ENCODE results near the gene URB2. TPM values are rescaled to one million over a fixed set of nuclear protein-coding genes. Genes with fewer than 3 reads are reported as not detected.

URB2 gene
- total RNA-seq, 4 donors from 2014 or later = 5.0 to 14.6 (median 8.3) TPM

DNA sequence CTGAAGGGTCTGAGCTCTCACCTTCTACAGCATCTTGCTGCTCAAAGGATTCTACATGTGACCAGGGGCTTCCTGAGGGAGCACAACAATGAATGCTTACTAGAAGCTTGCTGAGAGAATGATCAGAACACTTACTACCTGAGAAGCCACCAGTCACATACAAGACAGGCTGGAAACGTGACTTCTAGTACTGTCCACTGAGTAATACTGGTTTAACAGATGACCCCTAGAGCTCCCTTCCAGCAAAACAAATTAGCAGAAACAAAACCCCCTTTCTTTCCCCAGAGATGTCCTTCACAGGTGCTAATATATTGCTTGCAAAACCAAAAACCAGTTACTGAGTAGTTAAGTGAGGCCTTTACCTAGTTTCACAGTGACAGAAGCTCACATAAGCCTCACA, 2.2 kb upstream of the URB2 start:
- 62% methylated on average over 1 of the region's 1 CpG for WGBS
- no peak overlapping the region for H3K27ac ChIP-seq (replicated peaks in 1 of 4)
- H3K4me1 ChIP-seq = peaks cover 43 to 75% (median 65%) of the 10 kb centered on the region in 4 donors
- H3K9me3 ChIP-seq = no peaks in the 10 kb centered on the region
- intact Hi-C loops (cut with DNase I) = no loop called here
- no peaks in the 10 kb centered on the region for H3K36me3 ChIP-seq
- DNase-seq (ENCODE audit: extremely low spot score) = no peak
- peak overlapping the region in 1 of 4 donors; percentile 77 for H3K4me3 ChIP-seq
- no peaks in the 10 kb centered on the region for H3K27me3 ChIP-seq
- TF ChIP-seq CTCF (IDR thresholded peaks at IDR 0.05) = no peak
- no peak for TF ChIP-seq POLR2A (IDR thresholded peaks at IDR 0.05; ENCODE audit: low read depth)
- TF ChIP-seq POLR2AphosphoS5 (IDR thresholded peaks at IDR 0.05) = no peak
- no peak for TF ChIP-seq EP300 (IDR thresholded peaks at IDR 0.05)

- peak overlapping the region; percentile 77 to 97 (median 87) for H3K4me3 ChIP-seq
- 42% methylated on average over 9 of the region's 9 CpGs for WGBS
- peak; percentile 72 for DNase-seq (ENCODE audit: extremely low spot score)
- TF ChIP-seq POLR2A (IDR thresholded peaks at IDR 0.05; ENCODE audit: low read depth) = no peak
- no peak for TF ChIP-seq EP300 (IDR thresholded peaks at IDR 0.05)
- TF ChIP-seq CTCF (IDR thresholded peaks at IDR 0.05) = no peak
- TF ChIP-seq POLR2AphosphoS5 (IDR thresholded peaks at IDR 0.05) = no peak
- H3K27me3 ChIP-seq = no peaks in the 10 kb centered on the region
- no peaks in the 10 kb centered on the region for H3K9me3 ChIP-seq
- peaks cover 43 to 71% (median 62%) of the 10 kb centered on the region in 4 donors for H3K4me1 ChIP-seq
- intact Hi-C loops (cut with DNase I) = no loop called here
- H3K27ac ChIP-seq (replicated peaks in 1 of 4) = peak overlapping the region; percentile 2 to 95 (median 92)
- H3K36me3 ChIP-seq = no peaks in the 10 kb centered on the region
Measured at GRCh38 chr1:229624521-229625070, 1.5 kb upstream of the URB2 start.

DNA sequence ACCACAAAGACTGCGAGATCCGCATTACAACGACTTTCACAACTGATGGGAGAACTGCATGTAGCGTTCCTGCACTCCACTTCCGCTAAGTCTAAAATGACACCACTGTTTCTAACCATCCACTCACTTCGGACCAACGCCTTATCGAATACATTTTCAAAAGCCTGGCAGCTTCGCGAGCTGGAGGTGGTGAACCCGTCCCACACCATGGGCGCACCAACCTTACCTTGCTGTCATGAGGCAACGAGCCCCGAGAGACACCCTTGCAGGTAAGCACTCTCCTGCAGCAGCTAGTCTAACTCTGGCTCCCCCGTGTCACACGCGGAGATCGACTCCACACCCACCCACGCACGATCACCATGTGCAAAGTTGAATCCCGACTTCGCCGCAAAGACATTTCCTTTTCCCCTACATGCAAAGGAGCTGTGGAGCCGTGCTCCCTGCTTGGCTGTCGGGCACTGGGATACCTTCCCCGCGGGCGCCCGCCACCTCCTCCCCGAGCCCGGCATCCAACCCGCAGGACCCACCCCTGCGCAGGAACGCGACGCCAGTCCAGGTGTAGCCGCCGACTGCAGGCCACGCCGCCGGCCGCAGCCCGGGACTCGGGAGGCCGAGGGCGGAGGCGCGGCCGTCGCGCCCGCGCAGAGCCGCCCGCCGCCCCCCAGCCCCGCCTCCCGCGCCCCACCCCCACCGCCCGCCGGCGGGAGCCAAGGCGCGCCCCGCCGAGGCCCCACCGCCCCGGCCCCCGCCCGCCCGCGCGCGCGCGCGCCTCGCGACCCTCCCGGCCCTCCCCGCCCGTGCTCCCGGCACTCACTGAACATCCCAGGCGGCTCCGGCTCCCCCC, 754 bp upstream of the URB2 start:
- Histone ChIP-seq H3K4me3 (peak overlapping the region; percentile 77 to 97 (median 87)), H3K4me1 (peaks cover 39 to 64% (median 58%) of the 10 kb centered on the region in 4 donors), H3K27ac (replicated peaks in 1 of 4) (peak overlapping the region; percentile 90 to 95 (median 94)), H3K27me3 (no peaks in the 10 kb centered on the region), H3K9me3 (no peaks in the 10 kb centered on the region), H3K36me3 (no peaks in the 10 kb centered on the region)
- no peak for TF ChIP-seq EP300 (IDR thresholded peaks at IDR 0.05)
- peak; percentile 7 for TF ChIP-seq POLR2A (IDR thresholded peaks at IDR 0.05; ENCODE audit: low read depth)
- peak in 1 of 2 donors; percentile 13 for TF ChIP-seq POLR2AphosphoS5 (IDR thresholded peaks at IDR 0.05)
- no peak for TF ChIP-seq CTCF (IDR thresholded peaks at IDR 0.05)
- DNase-seq (ENCODE audit: extremely low spot score) = no peak
- under 1% methylated on average over 23 of the region's 86 CpGs for WGBS
- intact Hi-C loops (cut with DNase I) = no loop called here

DNA sequence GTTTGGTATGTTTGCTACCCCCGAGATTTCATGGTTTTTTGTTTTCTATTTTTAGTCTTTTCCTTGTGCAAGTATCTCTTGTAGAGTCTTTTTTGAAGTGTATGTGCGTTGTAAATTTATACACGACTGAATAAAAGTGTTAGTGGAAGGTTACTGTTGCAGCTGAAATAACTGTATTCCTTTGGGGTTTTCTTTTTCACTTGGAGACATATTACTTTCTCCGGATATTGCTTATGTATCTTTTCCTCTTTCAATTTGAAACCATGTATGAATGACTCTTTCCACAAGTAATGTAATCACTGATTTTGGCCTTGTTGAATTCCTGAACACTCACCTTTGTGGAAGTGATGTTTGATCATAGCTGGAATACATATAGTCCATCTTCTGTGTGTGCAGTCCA, 956 bp downstream of the URB2 start:
- TF ChIP-seq CTCF (IDR thresholded peaks at IDR 0.05) (no peak), POLR2A (IDR thresholded peaks at IDR 0.05; ENCODE audit: low read depth) (no peak)
- Histone ChIP-seq H3K9me3 (no peaks in the 10 kb centered on the region), H3K4me1 (peaks cover 28 to 47% (median 41%) of the 10 kb centered on the region in 4 donors), H3K27me3 (no peaks in the 10 kb centered on the region), H3K27ac (replicated peaks in 1 of 4) (peak overlapping the region; percentile 90 to 95 (median 94)), H3K36me3 (no peaks in the 10 kb centered on the region), H3K4me3 (peak overlapping the region; percentile 77 to 97 (median 87))
- intact Hi-C loops (cut with DNase I) = no loop called here
- 9% methylated on average over 4 of the region's 4 CpGs for WGBS
- no peak for DNase-seq (ENCODE audit: extremely low spot score)

All from esophagus muscularis mucosa (tissue), 4 donors.